Measurements from ENCODE around the gene TMEM244. TPM values are rescaled to one million over a fixed set of nuclear protein-coding genes. Genes with fewer than 3 reads are reported as not detected.
A peak's percentile ranks its signal among the peaks of the same experiment; 100 is the strongest.
"Not testable (repeated sequence)": the region's sequence is repeated elsewhere in the genome, so short reads cannot be mapped to it uniquely, and the experiment has no call there.

The TMEM244 gene
- total RNA-seq, 1 donor from 2014 or later, result not detected

- DNase-seq (ENCODE audit: low spot score) (no peak), ATAC-seq (no peak)
Observed at GRCh38 chr6:129871221-129871620, 10.1 kb upstream of the TMEM244 start.

GRCh38 chr6:129867403-129867802 is 6.3 kb upstream of the TMEM244 start:
- no peak for DNase-seq (ENCODE audit: low spot score)
- ATAC-seq, result no peak

GRCh38 chr6:129866688-129867087 is 5.6 kb upstream of the TMEM244 start:
- DNase-seq (ENCODE audit: low spot score) (no peak), ATAC-seq (no peak)

GRCh38 chr6:129866256-129866655 is 5.1 kb upstream of the TMEM244 start:
- DNase-seq (ENCODE audit: low spot score) (no peak), ATAC-seq (no peak)

GRCh38 chr6:129865013-129865412 is 3.9 kb upstream of the TMEM244 start:
- no peak for DNase-seq (ENCODE audit: low spot score)
- ATAC-seq, result peak; percentile 92

GRCh38 chr6:129863664-129864063 is 2.5 kb upstream of the TMEM244 start:
- ATAC-seq (no peak), DNase-seq (ENCODE audit: low spot score) (no peak)

- ATAC-seq (peak; percentile 20), DNase-seq (ENCODE audit: low spot score) (no peak)
Observed at GRCh38 chr6:129859524-129859923, 1.6 kb downstream of the TMEM244 start.

- no peak for ATAC-seq
- no peak for DNase-seq (ENCODE audit: low spot score)
Observed at GRCh38 chr6:129857838-129858237, 3.3 kb downstream of the TMEM244 start.

- DNase-seq (ENCODE audit: low spot score) (no peak), ATAC-seq (no peak)
Observed at GRCh38 chr6:129853996-129854711, 7.0 kb downstream of the TMEM244 start.

- DNase-seq (ENCODE audit: low spot score) (no peak), ATAC-seq (no peak)
Observed at GRCh38 chr6:129852257-129852858, 8.8 kb downstream of the TMEM244 start.

- DNase-seq (ENCODE audit: low spot score) (no peak), ATAC-seq (no peak)
Observed at GRCh38 chr6:129849456-129849855, 11.7 kb downstream of the TMEM244 start.

- no peak for ATAC-seq
- no peak for DNase-seq (ENCODE audit: low spot score)
Observed at GRCh38 chr6:129846761-129847160, 14.4 kb downstream of the TMEM244 start.

GRCh38 chr6:129845696-129846095 is 15.4 kb downstream of the TMEM244 start:
- no peak for ATAC-seq
- DNase-seq (ENCODE audit: low spot score), result no peak

GRCh38 chr6:129844118-129844891 is 16.8 kb downstream of the TMEM244 start:
- ATAC-seq (no peak), DNase-seq (ENCODE audit: low spot score) (no peak)

- ATAC-seq (no peak), DNase-seq (ENCODE audit: low spot score) (no peak)
Observed at GRCh38 chr6:129843573-129843972, 17.5 kb downstream of the TMEM244 start.

- ATAC-seq (no peak), DNase-seq (ENCODE audit: low spot score) (no peak)
Observed at GRCh38 chr6:129842881-129843409, 18.2 kb downstream of the TMEM244 start.

GRCh38 chr6:129842137-129842536 is 19.0 kb downstream of the TMEM244 start:
- ATAC-seq (no peak), DNase-seq (ENCODE audit: low spot score) (no peak)

- ATAC-seq; DNase-seq (ENCODE audit: low spot score): not testable (repeated sequence)
Observed at GRCh38 chr6:129839562-129839961, 21.6 kb downstream of the TMEM244 start.

GRCh38 chr6:129835691-129836090 is 25.4 kb downstream of the TMEM244 start:
- no peak for ATAC-seq
- no peak for DNase-seq (ENCODE audit: low spot score)

GRCh38 chr6:129832299-129832698 is 28.8 kb downstream of the TMEM244 start:
- ATAC-seq (no peak), DNase-seq (ENCODE audit: low spot score) (no peak)

- DNase-seq (ENCODE audit: low spot score) (no peak), ATAC-seq (no peak)
Observed at GRCh38 chr6:129828229-129828628, 32.9 kb downstream of the TMEM244 start.

- ATAC-seq (peak; percentile 39), DNase-seq (ENCODE audit: low spot score) (no peak)
Observed at GRCh38 chr6:129818251-129818650, 42.9 kb downstream of the TMEM244 start.

All from left lobe of liver (tissue), 2 donors.